K562 (cell line): Measurements from ENCODE around the gene TYW1B. TPM values are rescaled to one million over a fixed set of nuclear protein-coding genes. Genes with fewer than 3 reads are reported as not detected.
A peak's percentile ranks its signal among the peaks of the same experiment; 100 is the strongest.

Experiments used
- BRD4 ChIP-seq: fragments of 200-600 bp; sonication (generic); IDR thresholded peaks from 2 replicates; pipeline ENCODE4 v1.6.1; 2017; ENCODE audit warnings: inconsistent platforms
- CBX3 ChIP-seq, 2 experiments: IDR thresholded peaks; 1 replicate in 1 of 2; 2 replicates in 1 of 2; pipeline ENCODE4 v1.6.1; 2012; ENCODE audit warnings: inconsistent platforms in 2 of 2, low read length in 2 of 2, borderline replicate concordance in 1 of 2, control low read depth in 1 of 2
- CHD1 ChIP-seq: fragments of 200-600 bp; sonication (generic); IDR thresholded peaks from one replicate; pipeline ENCODE4 v1.6.1; 2012; ENCODE audit warnings: mild to moderate bottlenecking, moderate library complexity, low read length, inconsistent platforms
- DNMT1 ChIP-seq: fragments of 450-650 bp; IDR thresholded peaks from 2 replicates; pipeline ENCODE4 v1.6.1; 2016; ENCODE audit warnings: antibody characterized with exemption, mild to moderate bottlenecking
- ERF ChIP-seq: fragments of 450-650 bp; formaldehyde crosslinking; IDR thresholded peaks from 2 replicates; pipeline ENCODE4 v1.4.0; 2020; ENCODE audit warnings: mild to moderate bottlenecking, mixed read lengths
- ESRRA ChIP-seq: fragments of 450-650 bp; IDR thresholded peaks from 2 replicates; pipeline ENCODE4 v1.6.1; 2014; ENCODE audit warnings: low read depth, mild to moderate bottlenecking, moderate library complexity, borderline replicate concordance
- HNRNPK ChIP-seq: fragments of 200-400 bp; formaldehyde crosslinking; IDR thresholded peaks from one replicate; pipeline ENCODE4 v1.6.1; 2018; ENCODE audit warnings: mild to moderate bottlenecking, low read depth, low read length; ENCODE audit not compliant: poor library complexity, severe bottlenecking
- MBD2 ChIP-seq: sonication (generic); IDR thresholded peaks from 2 replicates; pipeline ENCODE4 v1.6.1; 2016; ENCODE audit warnings: low read depth, borderline replicate concordance
- MTA1 ChIP-seq: fragments of 450-650 bp; IDR thresholded peaks from 2 replicates; pipeline ENCODE4 v1.6.1; 2017; ENCODE audit warnings: borderline replicate concordance
- NCOR1 ChIP-seq: fragments of 450-650 bp; IDR thresholded peaks from 2 replicates; pipeline ENCODE4 v1.6.1; 2016; ENCODE audit warnings: mild to moderate bottlenecking, moderate library complexity
- NFIC ChIP-seq: fragments of 450-650 bp; IDR thresholded peaks from 2 replicates; pipeline ENCODE4 v1.6.1; 2017; ENCODE audit warnings: mild to moderate bottlenecking, inconsistent platforms
- NONO ChIP-seq, 2 experiments: fragments of 200-400 bp in 1 of 2; fragments of 450-650 bp in 1 of 2; formaldehyde crosslinking in 1 of 2; IDR thresholded peaks; 2 replicates each; pipeline ENCODE4 v1.6.1; 2017; ENCODE audit warnings: low read depth in 2 of 2, mild to moderate bottlenecking in 2 of 2, moderate library complexity in 2 of 2, low read length in 1 of 2
- NR4A1 ChIP-seq, 2 experiments: fragments of 250-450 bp in 1 of 2; fragments of 450-650 bp in 1 of 2; sonication (Bioruptor Pico) in 1 of 2; IDR thresholded peaks; 2 replicates each; pipeline versions ENCODE4 v1.4.0 to v1.6.1; 2016 to 2020; ENCODE audit warnings: mild to moderate bottlenecking in 2 of 2, missing compliant biosample characterization in 1 of 2, missing genetic modification characterization in 1 of 2, moderate library complexity in 1 of 2
- POLR2AphosphoS2 ChIP-seq: IDR thresholded peaks from 2 replicates; pipeline ENCODE4 v1.6.1; 2012; ENCODE audit warnings: low read length, improper control_type of control experiment
- RAD21 ChIP-seq, 2 experiments: fragments of 250-450 bp in 1 of 2; fragments of 450-650 bp in 1 of 2; sonication (Bioruptor Pico) in 1 of 2; formaldehyde crosslinking in 1 of 2; IDR thresholded peaks in 1 of 2; conservative IDR thresholded peaks in 1 of 2; 2 replicates each; pipeline versions ENCODE4 v1.4.0 to v1.8.0; 2020 to 2022; ENCODE audit warnings: mild to moderate bottlenecking in 2 of 2, moderate library complexity in 1 of 2
- TBL1XR1 ChIP-seq, 2 experiments: IDR thresholded peaks; 2 replicates each; pipeline ENCODE4 v1.6.1; 2012; ENCODE audit warnings: improper control_type of control experiment in 2 of 2, low read length in 2 of 2, mild to moderate bottlenecking in 1 of 2
- TEAD1 ChIP-seq, 2 experiments: fragments of 450-650 bp in 1 of 2; sonication (generic) in 1 of 2; formaldehyde crosslinking; IDR thresholded peaks; 2 replicates each; pipeline versions ENCODE4 v1.4.0 to v1.8.0; 2020 to 2022; ENCODE audit warnings: mild to moderate bottlenecking in 2 of 2, missing genetic modification reagents in 1 of 2
- TEAD2 ChIP-seq: fragments of 450-650 bp; IDR thresholded peaks from 2 replicates; pipeline ENCODE4 v1.6.1; 2016; ENCODE audit warnings: missing genetic modification characterization, control low read depth, missing compliant biosample characterization
- TOE1 ChIP-seq, 2 experiments: fragments of 450-650 bp in 1 of 2; sonication (generic) in 1 of 2; formaldehyde crosslinking in 1 of 2; IDR thresholded peaks; 2 replicates each; pipeline versions ENCODE4 v1.7.1 to v1.8.0; 2016 to 2022; ENCODE audit warnings: borderline replicate concordance in 2 of 2, mild to moderate bottlenecking in 2 of 2, antibody characterized with exemption in 1 of 2, inconsistent platforms in 1 of 2, low read depth in 1 of 2, missing genetic modification reagents in 1 of 2, moderate library complexity in 1 of 2
- ZNF24 ChIP-seq: fragments of 450-650 bp; IDR thresholded peaks from 2 replicates; pipeline ENCODE4 v1.6.1; 2016
- ZSCAN29 ChIP-seq: fragments of 450-650 bp; IDR thresholded peaks from 2 replicates; pipeline ENCODE4 v1.6.1; 2017
- polyA plus RNA-seq, 8 experiments: library from polyadenylated mRNA; depleted of rRNA in 4 of 8; stranded (reverse) in 5 of 8; unstranded in 3 of 8; fragments of >200 nt; fragmentation: Nextera tagmentation in 2 of 8; fragmentation: Illumina TruSeq in 1 of 8; extraction: Ambion mirVana in 2 of 8; extraction: Trizol in 1 of 8; gene quantifications; 2 replicates each; pipeline versions ENCODE4 v1.2.1 to v1.2.3, GENCODE V29; 2011 to 2014; ENCODE audit warnings: inconsistent platforms in 1 of 8, missing spikeins in 1 of 8
- total RNA-seq, 7 experiments: library from RNA; depleted of rRNA in 6 of 7; stranded (reverse); fragments of >200 nt in 6 of 7; fragmentation: Illumina TruSeq in 2 of 7; extraction: Trizol in 2 of 7; gene quantifications; 2 replicates each; pipeline versions ENCODE4 v1.2.1 to v1.2.3, GENCODE V29; 2011 to 2021; ENCODE audit warnings: low replicate concordance in 1 of 7
- TF ChIP-seq, protein P1 (sequence below), 2 experiments: fragments of 450-650 bp; IDR thresholded peaks; 2 replicates each; pipeline ENCODE4 v1.6.1; 2018; ENCODE audit warnings: mild to moderate bottlenecking in 2 of 2, low read depth in 1 of 2; ENCODE audit not compliant: partially characterized antibody in 2 of 2

Gene TYW1B
- total and polyA plus RNA-seq, 9 of the 15 experiments (the other 6 are each of a cell fraction or from before 2014, with no cell fraction given): 5.8 to 14.7 (median 9.8) TPM

DNA sequence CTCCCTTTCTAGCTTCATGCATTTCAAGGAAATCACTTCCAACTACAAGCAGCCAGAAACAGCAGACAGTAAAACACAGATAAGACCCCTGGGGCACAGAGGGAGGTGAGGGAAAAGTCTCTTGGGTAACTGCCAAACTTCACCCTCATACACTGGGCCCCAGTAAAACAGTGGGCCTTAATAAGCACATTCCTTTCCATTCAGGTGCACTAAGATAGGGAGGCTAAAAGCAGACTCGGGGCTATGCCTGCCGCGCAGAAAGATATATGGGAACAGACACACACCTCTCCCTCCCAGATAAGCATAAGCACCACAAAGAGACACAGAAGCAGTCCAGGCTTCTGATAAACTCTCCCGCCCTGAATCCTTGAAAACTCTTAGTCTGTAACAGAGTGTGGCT, 117.0 kb downstream of the TYW1B start (continued):
- TF ChIP-seq ESRRA (peak; percentile 36; the same call in 1 of the 2 replicates), NR4A1 (CRISPR knock-in tag; IDR thresholded peaks at IDR 0.05) (no peak), NR4A1 (tag; IDR thresholded peaks at IDR 0.05) (peak; percentile 61), RAD21 (CRISPR knock-in tag; conservative IDR thresholded peaks at IDR 0.05 in 1 of 2, IDR thresholded peaks at IDR 0.05 in 1 of 2) (peak in 1 of 2 experiments; percentile 18; a peak in 1 of 4 replicates), TEAD2 (tag) (peak; percentile 45; the same call in 1 of the 2 replicates), ZSCAN29 (no peak), NCOR1 (peak; percentile 99), DNMT1 (peak; percentile 48; the same call in 1 of the 2 replicates), HNRNPK (no peak), CBX3 (IDR thresholded peaks at IDR 0.05; ENCODE audit: borderline replicate concordance in 1 of 2, low read length in 2 of 2) (peak in 1 of 2 experiments; percentile 66; a peak in 1 of 3 replicates), NFIC (peak; percentile 99), MTA1 (peak; percentile 88), CHD1 (no peak), ZNF24 (0 out of 2 replicates have a peak, but pooled peaks have one; percentile 28), BRD4 (no peak), TEAD1 (CRISPR knock-in tag; IDR thresholded peaks at IDR 0.05) (peak; percentile 82 to 89), MBD2 (peak; percentile 67), POLR2AphosphoS2 (no peak), ERF (CRISPR knock-in tag) (no peak), TOE1 (IDR thresholded peaks at IDR 0.05; ENCODE audit: borderline replicate concordance) (peak; percentile 59; the same call in 1 of the 2 replicates), TOE1 (CRISPR knock-in tag; IDR thresholded peaks at IDR 0.05; ENCODE audit: borderline replicate concordance, low read depth) (no peak), TBL1XR1 (IDR thresholded peaks at IDR 0.05; ENCODE audit: low read length in 2 of 2) (peak; percentile 88 to 95; a peak in 3 of 4 replicates), NONO (IDR thresholded peaks at IDR 0.05; ENCODE audit: low read depth in 2 of 2, low read length in 1 of 2) (0 out of 4 replicates have a peak, but pooled peaks of 1 of the 2 experiments have one; percentile 67)
- TF ChIP-seq, protein P1, sequence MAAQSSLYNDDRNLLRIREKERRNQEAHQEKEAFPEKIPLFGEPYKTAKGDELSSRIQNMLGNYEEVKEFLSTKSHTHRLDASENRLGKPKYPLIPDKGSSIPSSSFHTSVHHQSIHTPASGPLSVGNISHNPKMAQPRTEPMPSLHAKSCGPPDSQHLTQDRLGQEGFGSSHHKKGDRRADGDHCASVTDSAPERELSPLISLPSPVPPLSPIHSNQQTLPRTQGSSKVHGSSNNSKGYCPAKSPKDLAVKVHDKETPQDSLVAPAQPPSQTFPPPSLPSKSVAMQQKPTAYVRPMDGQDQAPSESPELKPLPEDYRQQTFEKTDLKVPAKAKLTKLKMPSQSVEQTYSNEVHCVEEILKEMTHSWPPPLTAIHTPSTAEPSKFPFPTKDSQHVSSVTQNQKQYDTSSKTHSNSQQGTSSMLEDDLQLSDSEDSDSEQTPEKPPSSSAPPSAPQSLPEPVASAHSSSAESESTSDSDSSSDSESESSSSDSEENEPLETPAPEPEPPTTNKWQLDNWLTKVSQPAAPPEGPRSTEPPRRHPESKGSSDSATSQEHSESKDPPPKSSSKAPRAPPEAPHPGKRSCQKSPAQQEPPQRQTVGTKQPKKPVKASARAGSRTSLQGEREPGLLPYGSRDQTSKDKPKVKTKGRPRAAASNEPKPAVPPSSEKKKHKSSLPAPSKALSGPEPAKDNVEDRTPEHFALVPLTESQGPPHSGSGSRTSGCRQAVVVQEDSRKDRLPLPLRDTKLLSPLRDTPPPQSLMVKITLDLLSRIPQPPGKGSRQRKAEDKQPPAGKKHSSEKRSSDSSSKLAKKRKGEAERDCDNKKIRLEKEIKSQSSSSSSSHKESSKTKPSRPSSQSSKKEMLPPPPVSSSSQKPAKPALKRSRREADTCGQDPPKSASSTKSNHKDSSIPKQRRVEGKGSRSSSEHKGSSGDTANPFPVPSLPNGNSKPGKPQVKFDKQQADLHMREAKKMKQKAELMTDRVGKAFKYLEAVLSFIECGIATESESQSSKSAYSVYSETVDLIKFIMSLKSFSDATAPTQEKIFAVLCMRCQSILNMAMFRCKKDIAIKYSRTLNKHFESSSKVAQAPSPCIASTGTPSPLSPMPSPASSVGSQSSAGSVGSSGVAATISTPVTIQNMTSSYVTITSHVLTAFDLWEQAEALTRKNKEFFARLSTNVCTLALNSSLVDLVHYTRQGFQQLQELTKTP (IDR thresholded peaks at IDR 0.05; ENCODE audit: low read depth in 1 of 2, partially characterized antibody in 2 of 2): peak in 1 of 2 experiments; percentile 70
